ENCODE results near the gene SLC10A6. TPM values are rescaled to one million over a fixed set of nuclear protein-coding genes. Genes with fewer than 3 reads are reported as not detected.

Gene SLC10A6
- total RNA-seq, 2 experiments from 2014 or later = not detected

DNA sequence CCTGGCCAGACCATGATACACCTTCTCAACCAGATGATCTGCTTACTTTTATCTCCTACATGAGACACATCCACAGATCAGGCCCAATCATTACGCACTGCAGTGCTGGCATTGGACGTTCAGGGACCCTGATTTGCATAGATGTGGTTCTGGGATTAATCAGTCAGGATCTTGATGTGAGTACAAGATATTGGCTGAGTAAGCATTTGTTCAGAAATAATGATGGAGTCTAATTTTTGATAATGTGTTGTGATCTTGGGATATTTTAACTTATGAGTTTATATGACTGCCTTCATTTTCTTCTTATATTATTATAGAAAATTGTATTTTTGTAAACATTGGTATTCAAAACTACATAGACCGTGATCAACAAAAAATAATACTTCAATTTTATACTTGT lies 39.4 kb downstream of the SLC10A6 start:
- Mint-ChIP-seq H3K36me3 (ENCODE audit: low read depth) (no peaks in the 10 kb centered on the region), H3K4me1 (no peaks in the 10 kb centered on the region), H3K27me3 (no peaks in the 10 kb centered on the region), H3K9me3 (no peaks in the 10 kb centered on the region), H3K4me3 (no peak overlapping the region), H3K27ac (no peak overlapping the region)
- POLR2A ChIA-PET = no interaction called here
- CTCF ChIA-PET = no interaction called here
- DNase-seq = no peak

DNA sequence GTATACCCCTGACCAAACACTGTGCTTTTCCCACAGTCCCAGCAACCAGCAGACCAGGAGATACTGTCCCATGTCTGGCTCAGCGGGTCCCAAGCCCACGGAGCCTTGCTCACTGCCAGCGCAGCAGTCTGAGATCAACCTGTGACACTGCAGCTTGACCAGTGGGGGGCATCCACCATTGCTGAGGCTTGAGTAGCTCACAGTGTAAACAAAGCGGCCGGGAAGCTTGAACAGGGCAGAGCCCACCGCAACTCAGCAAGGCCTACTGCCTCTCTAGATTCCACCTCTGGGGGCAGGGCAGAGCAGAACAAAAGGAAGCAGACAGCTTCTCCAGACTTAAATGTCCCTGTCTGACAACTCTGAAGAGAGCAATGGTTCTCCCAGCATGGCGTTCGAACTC lies 58.1 kb downstream of the SLC10A6 start:
- no peak overlapping the region for H3K4me3 Mint-ChIP-seq
- ChIA-PET POLR2A (no interaction called here), CTCF (no interaction called here)
- no peak overlapping the region for H3K27ac Mint-ChIP-seq
- peaks cover 1% of the 10 kb centered on the region for H3K27me3 Mint-ChIP-seq
- H3K36me3 Mint-ChIP-seq (ENCODE audit: low read depth) = peaks cover 3% of the 10 kb centered on the region
- DNase-seq = no peak
- H3K9me3 Mint-ChIP-seq = no peaks in the 10 kb centered on the region
- no peaks in the 10 kb centered on the region for H3K4me1 Mint-ChIP-seq

DNA sequence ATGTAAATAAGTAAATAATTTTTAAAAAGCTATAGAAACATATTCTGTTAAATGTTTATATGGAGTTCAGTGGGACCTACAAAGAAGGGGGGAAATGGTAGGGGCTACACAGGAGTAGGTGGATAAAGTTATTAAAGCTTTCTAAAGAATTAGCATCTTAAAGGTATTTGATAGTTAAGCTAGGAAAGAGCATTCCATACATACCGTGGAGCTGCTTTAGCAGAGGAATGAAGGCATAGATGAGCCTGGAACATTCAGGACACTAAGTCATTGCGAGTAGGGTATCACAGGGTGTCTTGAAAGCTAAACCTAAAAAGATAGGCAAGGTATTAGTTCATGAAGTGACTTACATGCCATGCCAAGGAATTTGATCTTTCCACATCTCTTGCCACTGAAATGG lies 60.4 kb downstream of the SLC10A6 start:
- Mint-ChIP-seq H3K36me3 (ENCODE audit: low read depth) (peaks cover 3% of the 10 kb centered on the region), H3K27me3 (no peaks in the 10 kb centered on the region), H3K27ac (no peak overlapping the region), H3K4me3 (no peak overlapping the region), H3K4me1 (no peaks in the 10 kb centered on the region), H3K9me3 (no peaks in the 10 kb centered on the region)
- CTCF ChIA-PET = no interaction called here
- no peak for DNase-seq
- POLR2A ChIA-PET = no interaction called here

DNA sequence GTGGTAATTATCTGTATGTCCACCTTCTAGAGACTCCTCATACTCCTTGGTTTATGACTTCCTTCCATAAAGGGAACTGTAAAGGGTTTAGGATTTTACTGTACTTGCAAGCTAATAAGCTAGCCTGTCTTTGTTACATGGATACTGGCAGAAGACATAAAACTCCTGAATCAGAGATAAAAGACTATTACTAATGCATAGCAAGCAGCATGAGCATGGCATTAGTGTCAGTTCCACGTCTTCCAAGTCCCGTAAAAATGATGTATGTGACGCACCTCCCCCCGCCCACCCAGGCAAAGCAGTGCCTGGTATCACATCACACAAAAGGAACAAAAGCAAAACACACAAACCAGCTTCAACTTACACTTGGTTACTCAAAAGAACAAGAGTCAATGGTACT lies 71.0 kb downstream of the SLC10A6 start:
- H3K36me3 Mint-ChIP-seq (ENCODE audit: low read depth) = no peaks in the 10 kb centered on the region
- no peak overlapping the region for H3K27ac Mint-ChIP-seq
- H3K9me3 Mint-ChIP-seq = no peaks in the 10 kb centered on the region
- no peaks in the 10 kb centered on the region for H3K27me3 Mint-ChIP-seq
- H3K4me3 Mint-ChIP-seq = no peak overlapping the region
- no peaks in the 10 kb centered on the region for H3K4me1 Mint-ChIP-seq
- ChIA-PET POLR2A (no interaction called here), CTCF (no interaction called here)
- DNase-seq = no peak

DNA sequence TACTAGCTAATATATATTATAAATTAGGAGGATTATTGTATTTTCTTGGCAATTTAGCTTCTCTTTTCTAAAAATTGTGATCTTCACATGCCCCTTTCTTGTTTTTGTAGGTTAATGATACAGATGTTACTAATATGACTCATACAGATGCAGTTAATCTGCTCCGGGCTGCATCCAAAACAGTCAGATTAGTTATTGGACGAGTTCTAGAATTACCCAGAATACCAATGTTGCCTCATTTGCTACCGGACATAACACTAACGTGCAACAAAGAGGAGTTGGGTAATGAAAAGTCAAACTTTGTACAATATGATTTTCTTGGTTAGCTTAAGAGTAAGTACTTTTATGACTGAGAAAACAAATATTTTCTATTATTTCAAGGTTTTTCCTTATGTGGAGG lies 74.1 kb downstream of the SLC10A6 start:
- CTCF ChIA-PET = no interaction called here
- Mint-ChIP-seq H3K4me1 (no peaks in the 10 kb centered on the region), H3K9me3 (no peaks in the 10 kb centered on the region), H3K4me3 (no peak overlapping the region), H3K27me3 (no peaks in the 10 kb centered on the region), H3K27ac (no peak overlapping the region), H3K36me3 (ENCODE audit: low read depth) (no peaks in the 10 kb centered on the region)
- POLR2A ChIA-PET = no interaction called here
- DNase-seq = no peak

Other genes with a start within 250 kb of the SLC10A6 start
- gene C4orf36, start 43.0 kb upstream of the SLC10A6 start, total RNA-seq = not detected
- 10 to 100 TPM; 68.8 to 72.0 TPM for gene AFF1, start 85.6 kb upstream of the SLC10A6 start, total RNA-seq

All from activated CD4-positive, alpha-beta memory T cell treated with anti-CD3 and anti-CD28 coated beads, Interleukin-2, amount 10 ng/mL, durations not matched to agents 7 days and 5 days (primary cell).